HCT116 (cell line): ENCODE measurements around the gene TWIST2. TPM values are rescaled to one million over a fixed set of nuclear protein-coding genes. Genes with fewer than 3 reads are reported as not detected.

Source experiments
- ATAC-seq: fragments of 200-7000 bp; cut with Tn5 transposase; 2 replicates; pipeline ENCODE4 v1.9.1; 2020; ENCODE audit warnings: mild to moderate bottlenecking, moderate library complexity
- BruUV-seq: library from RNA; stranded (reverse); fragments of 400-500 nt; replicated peaks from 2 replicates; lab custom pipeline; 2021; lab: Mats Ljungman, UMichigan
- CTCF ChIA-PET: fragments of 300-600 bp; sonication (Branson Sonifier 250); formaldehyde crosslinking; loops from one replicate; lab custom pipeline; 2021; ENCODE audit warnings: antibody characterized with exemption; lab: Charles Lee
- POLR2A ChIA-PET: fragments of 300-600, 350-600 bp; sonication (Branson Sonifier 250); formaldehyde crosslinking; loops from one replicate; lab custom pipeline; 2021; ENCODE audit warnings: antibody characterized with exemption; lab: Charles Lee
- RAD21 ChIA-PET, 2 experiments: fragments of 300-600 bp; sonication (Branson Sonifier 250); formaldehyde crosslinking; loops; one replicate each; lab custom pipeline; 2023; ENCODE audit warnings: low total read pairs in 2 of 2; ENCODE audit not compliant: uncharacterized antibody in 2 of 2, unreplicated experiment in 2 of 2, low non-redundant PET in 1 of 2; lab: Charles Lee
- DNase-seq: peaks from one replicate; pipeline ENCODE4 v3.0.0-alpha.2; 2010; ENCODE audit warnings: low read depth, low spot score
- H2AFZ ChIP-seq: fragments of 200-600 bp; shearing (Covaris generic), sonication (generic); 2 replicates; pipeline ENCODE4 v1.6.1; 2017; ENCODE audit warnings: low read depth, mixed run types, mixed read lengths, antibody characterized with exemption, low read length; ENCODE audit not compliant: poor library complexity, severe bottlenecking
- H3K27ac ChIP-seq: 2 replicates; pipeline ENCODE4 v1.5.1; 2012; ENCODE audit warnings: low read depth, low read length
- H3K27me3 ChIP-seq: fragments of 200-600 bp; sonication (generic); 2 replicates; pipeline ENCODE4 v1.6.1; 2016; ENCODE audit warnings: mixed run types, low read length, mixed read lengths; ENCODE audit not compliant: insufficient read depth
- H3K36me3 ChIP-seq, 2 experiments: fragments of 200-500 bp in 1 of 2; fragments of 200-600 bp in 1 of 2; sonication (Bioruptor generic) in 1 of 2; sonication (generic) in 1 of 2; 2 replicates each; pipeline versions ENCODE4 v1.5.1 to v1.6.1; 2014 to 2016; ENCODE audit warnings: low read length in 2 of 2, inconsistent platforms in 1 of 2, mixed read lengths in 1 of 2, mixed run types in 1 of 2; ENCODE audit not compliant: insufficient read depth in 2 of 2, control insufficient read depth in 1 of 2
- H3K4me1 ChIP-seq, 2 experiments: fragments of 200-600 bp in 1 of 2; sonication (generic) in 1 of 2; 2 replicates each; pipeline versions ENCODE4 v1.5.1 to v1.6.1; 2012 to 2017; ENCODE audit warnings: low read length in 2 of 2, inconsistent platforms in 1 of 2, mild to moderate bottlenecking in 1 of 2, mixed read lengths in 1 of 2, mixed run types in 1 of 2, moderate library complexity in 1 of 2; ENCODE audit not compliant: insufficient read depth in 2 of 2, control insufficient read depth in 1 of 2
- H3K4me2 ChIP-seq: fragments of 200-600 bp; sonication (generic); 2 replicates; pipeline ENCODE4 v1.6.1; 2017; ENCODE audit warnings: mixed run types, low read length, mixed read lengths
- H3K4me3 ChIP-seq, 2 experiments: fragments of 200-600 bp in 1 of 2; sonication (generic) in 1 of 2; replicated peaks in 1 of 2; 2 replicates each; pipeline ENCODE4 v1.5.1; 2011 to 2016; ENCODE audit warnings: low read length in 2 of 2, control low read depth in 1 of 2, low read depth in 1 of 2, mild to moderate bottlenecking in 1 of 2, mixed read lengths in 1 of 2, mixed run types in 1 of 2
- H3K79me2 ChIP-seq: fragments of 200-600 bp; sonication (generic); 2 replicates; pipeline ENCODE4 v1.6.1; 2017; ENCODE audit warnings: mild to moderate bottlenecking, mixed run types, low read length, moderate library complexity, mixed read lengths; ENCODE audit not compliant: insufficient read depth
- H3K9ac ChIP-seq: fragments of 200-600 bp; sonication (generic); 2 replicates; pipeline ENCODE4 v1.6.1; 2016; ENCODE audit warnings: low read length, mixed read lengths
- H3K9me2 ChIP-seq: fragments of 200-600 bp; sonication (generic), shearing (Covaris generic); 2 replicates; pipeline ENCODE4 v1.6.1; 2017; ENCODE audit warnings: mixed run types, mild to moderate bottlenecking, moderate library complexity; ENCODE audit not compliant: insufficient read depth
- H3K9me3 ChIP-seq, 2 experiments: fragments of 200-500 bp in 1 of 2; fragments of 200-600 bp in 1 of 2; sonication (Bioruptor generic) in 1 of 2; sonication (generic) in 1 of 2; 2 replicates each; pipeline ENCODE4 v1.6.1; 2014 to 2017; ENCODE audit warnings: low read length in 2 of 2, mixed read lengths in 2 of 2, inconsistent platforms in 1 of 2, low read depth in 1 of 2, mild to moderate bottlenecking in 1 of 2, mixed run types in 1 of 2, moderate library complexity in 1 of 2; ENCODE audit not compliant: control insufficient read depth in 1 of 2, insufficient read depth in 1 of 2
- H4K20me1 ChIP-seq: fragments of 200-600 bp; sonication (generic), shearing (Covaris generic); 2 replicates; pipeline ENCODE4 v1.6.1; 2017; ENCODE audit warnings: mixed run types, mild to moderate bottlenecking, moderate library complexity; ENCODE audit not compliant: insufficient read depth
- CEBPB ChIP-seq: IDR thresholded peaks from 2 replicates; pipeline ENCODE4 v1.6.1; 2012; ENCODE audit warnings: low read depth
- RAD21 ChIP-seq: IDR thresholded peaks from 2 replicates; pipeline ENCODE4 v1.6.1; 2012; ENCODE audit warnings: low read depth, mild to moderate bottlenecking
- SIN3A ChIP-seq: IDR thresholded peaks from 2 replicates; pipeline ENCODE4 v1.6.1; 2012; ENCODE audit warnings: low read depth
- SP1 ChIP-seq: IDR thresholded peaks from 2 replicates; pipeline ENCODE4 v1.6.1; 2012; ENCODE audit warnings: low read depth
- intact Hi-C: fragments of 100-400 bp; cut with micrococcal nuclease; formaldehyde crosslinking; loops from 2 replicates; pipeline ENCODE4 v1.10.0; 2022
- total RNA-seq: library from RNA; stranded (reverse); gene quantifications from one replicate; pipeline ENCODE4 v1.2.1, GENCODE V29; 2021; ENCODE audit not compliant: unreplicated experiment
- TF ChIP-seq, protein P1 (sequence below): IDR thresholded peaks from 2 replicates; pipeline ENCODE4 v1.6.1; 2011; ENCODE audit warnings: mild to moderate bottlenecking, low read length, moderate library complexity; ENCODE audit not compliant: insufficient replicate concordance; ENCODE audit errors: extremely low read depth
- TF ChIP-seq, protein P2 (sequence below), 3 experiments: fragments of 200-600 bp in 1 of 3; sonication (generic) in 1 of 3; IDR thresholded peaks in 2 of 3; conservative IDR thresholded peaks in 1 of 3; 2 replicates each; pipeline ENCODE4 v1.5.1; 2012 to 2017; ENCODE audit warnings: low read depth in 2 of 3, low read length in 2 of 3, antibody characterized with exemption in 1 of 3, borderline replicate concordance in 1 of 3, control low read depth in 1 of 3, mild to moderate bottlenecking in 1 of 3, mixed read lengths in 1 of 3, mixed run types in 1 of 3, moderate library complexity in 1 of 3; ENCODE audit not compliant: insufficient read depth in 1 of 3
- TF ChIP-seq, protein P3 (sequence below): IDR thresholded peaks from 2 replicates; pipeline ENCODE4 v1.6.1; 2012

The TWIST2 gene
- total RNA-seq, 1 experiment from 2014 or later = not detected

DNA sequence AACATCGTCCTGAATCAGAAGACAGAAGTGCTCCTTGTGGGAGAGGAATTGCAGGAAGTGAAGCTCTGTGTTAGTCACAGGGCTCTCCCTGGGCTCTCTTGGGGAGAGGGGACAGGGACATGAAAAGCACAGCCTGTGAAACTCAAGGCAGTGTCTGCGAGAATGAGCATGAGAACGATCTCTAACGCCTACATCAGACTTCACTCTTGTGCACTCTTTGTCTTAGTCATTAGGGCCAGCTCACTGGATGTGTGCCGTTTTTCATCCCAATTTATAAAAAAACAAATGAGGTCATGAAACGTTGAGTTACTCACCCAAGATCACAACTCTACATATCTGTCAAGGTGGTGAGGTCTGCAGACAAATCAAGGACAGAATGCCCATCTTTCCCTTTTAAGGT is 27.0 kb upstream of the TWIST2 start:
- CTCF ChIA-PET = no interaction called here
- POLR2A ChIA-PET = no interaction called here
- DNase-seq (no peak), ATAC-seq (no peak)
- H3K27me3 ChIP-seq = peaks cover 13% of the 10 kb centered on the region; the same call in 1 of the 2 replicates
- no peaks in the 10 kb centered on the region for H3K36me3 ChIP-seq
- no peak overlapping the region for H3K9ac ChIP-seq
- BruUV-seq = no TSS peak
- H3K9me2 ChIP-seq = no peaks in the 10 kb centered on the region
- H3K4me1 ChIP-seq = no peaks in the 10 kb centered on the region
- no peaks in the 10 kb centered on the region for H4K20me1 ChIP-seq
- H2AFZ ChIP-seq = no peak overlapping the region
- no peak overlapping the region for H3K4me3 ChIP-seq
- TF ChIP-seq, protein P1, sequence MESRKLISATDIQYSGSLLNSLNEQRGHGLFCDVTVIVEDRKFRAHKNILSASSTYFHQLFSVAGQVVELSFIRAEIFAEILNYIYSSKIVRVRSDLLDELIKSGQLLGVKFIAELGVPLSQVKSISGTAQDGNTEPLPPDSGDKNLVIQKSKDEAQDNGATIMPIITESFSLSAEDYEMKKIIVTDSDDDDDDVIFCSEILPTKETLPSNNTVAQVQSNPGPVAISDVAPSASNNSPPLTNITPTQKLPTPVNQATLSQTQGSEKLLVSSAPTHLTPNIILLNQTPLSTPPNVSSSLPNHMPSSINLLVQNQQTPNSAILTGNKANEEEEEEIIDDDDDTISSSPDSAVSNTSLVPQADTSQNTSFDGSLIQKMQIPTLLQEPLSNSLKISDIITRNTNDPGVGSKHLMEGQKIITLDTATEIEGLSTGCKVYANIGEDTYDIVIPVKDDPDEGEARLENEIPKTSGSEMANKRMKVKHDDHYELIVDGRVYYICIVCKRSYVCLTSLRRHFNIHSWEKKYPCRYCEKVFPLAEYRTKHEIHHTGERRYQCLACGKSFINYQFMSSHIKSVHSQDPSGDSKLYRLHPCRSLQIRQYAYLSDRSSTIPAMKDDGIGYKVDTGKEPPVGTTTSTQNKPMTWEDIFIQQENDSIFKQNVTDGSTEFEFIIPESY = no peak
- TF ChIP-seq SP1 (no peak), SIN3A (no peak), CEBPB (no peak), RAD21 (no peak)
- TF ChIP-seq, protein P2, sequence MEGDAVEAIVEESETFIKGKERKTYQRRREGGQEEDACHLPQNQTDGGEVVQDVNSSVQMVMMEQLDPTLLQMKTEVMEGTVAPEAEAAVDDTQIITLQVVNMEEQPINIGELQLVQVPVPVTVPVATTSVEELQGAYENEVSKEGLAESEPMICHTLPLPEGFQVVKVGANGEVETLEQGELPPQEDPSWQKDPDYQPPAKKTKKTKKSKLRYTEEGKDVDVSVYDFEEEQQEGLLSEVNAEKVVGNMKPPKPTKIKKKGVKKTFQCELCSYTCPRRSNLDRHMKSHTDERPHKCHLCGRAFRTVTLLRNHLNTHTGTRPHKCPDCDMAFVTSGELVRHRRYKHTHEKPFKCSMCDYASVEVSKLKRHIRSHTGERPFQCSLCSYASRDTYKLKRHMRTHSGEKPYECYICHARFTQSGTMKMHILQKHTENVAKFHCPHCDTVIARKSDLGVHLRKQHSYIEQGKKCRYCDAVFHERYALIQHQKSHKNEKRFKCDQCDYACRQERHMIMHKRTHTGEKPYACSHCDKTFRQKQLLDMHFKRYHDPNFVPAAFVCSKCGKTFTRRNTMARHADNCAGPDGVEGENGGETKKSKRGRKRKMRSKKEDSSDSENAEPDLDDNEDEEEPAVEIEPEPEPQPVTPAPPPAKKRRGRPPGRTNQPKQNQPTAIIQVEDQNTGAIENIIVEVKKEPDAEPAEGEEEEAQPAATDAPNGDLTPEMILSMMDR (IDR thresholded peaks at IDR 0.05 in 2 of 3, conservative IDR thresholded peaks at IDR 0.05 in 1 of 3; ENCODE audit: borderline replicate concordance in 1 of 3, insufficient read depth in 1 of 3, low read depth in 2 of 3, low read length in 2 of 3) = no peak
- TF ChIP-seq, protein P3, sequence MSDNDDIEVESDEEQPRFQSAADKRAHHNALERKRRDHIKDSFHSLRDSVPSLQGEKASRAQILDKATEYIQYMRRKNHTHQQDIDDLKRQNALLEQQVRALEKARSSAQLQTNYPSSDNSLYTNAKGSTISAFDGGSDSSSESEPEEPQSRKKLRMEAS = no peak
- no peak overlapping the region for H3K4me2 ChIP-seq
- RAD21 ChIA-PET = no interaction called here
- intact Hi-C loops = no loop called here
- H3K27ac ChIP-seq = no peak overlapping the region
- no peaks in the 10 kb centered on the region for H3K79me2 ChIP-seq
- 0 out of 4 replicates have a peak, but pooled peaks cover 0 to 6% of the 10 kb centered on the region in 2 experiments for H3K9me3 ChIP-seq
